Right ventricle myocardium inferior (tissue), 1 donor: ENCODE measurements around the gene CD164L2. TPM values are rescaled to one million over a fixed set of nuclear protein-coding genes. Genes with fewer than 3 reads are reported as not detected.
A peak's percentile ranks its signal among the peaks of the same experiment; 100 is the strongest.
"Not testable (repeated sequence)": the region's sequence is repeated elsewhere in the genome, so short reads cannot be mapped to it uniquely, and the experiment has no call there.

Source experiments
- ATAC-seq: fragments of 200-7000 bp; cut with Tn5 transposase; one replicate; pipeline ENCODE4 v1.9.1; 2020; ENCODE audit warnings: mild to moderate bottlenecking, moderate library complexity
- DNase-seq: peaks from one replicate; pipeline ENCODE4 v3.0.0; 2021; ENCODE audit errors: missing footprints
- intact Hi-C: fragments of 100-400 bp; cut with DNase I; formaldehyde crosslinking; loops from one replicate; pipeline ENCODE4 v1.11.0; 2022
- total RNA-seq: library from RNA; stranded (reverse); fragmentation: NEBNext Ultra II Directional; extraction: Animal tissue kit (Norgen Biotek cat#: 25700); gene quantifications from one replicate; pipeline ENCODE4 v1.2.1, GENCODE V29; 2021
- donor health status: DM: no; HTN: yes; CAD: no; lungs with severe emphysema.

The CD164L2 gene
- total RNA-seq, 1 donor from 2014 or later = not detected

- intact Hi-C loops = loop anchor here (5.0 kb wide), 1 partner anchor 36 kb away; no protein-coding TSS in a partner anchor
- ATAC-seq = no peak
- no peak for DNase-seq
These were observed 10.6 kb upstream of the CD164L2 start for GRCh38 chr1:27393641-27394281.

DNA sequence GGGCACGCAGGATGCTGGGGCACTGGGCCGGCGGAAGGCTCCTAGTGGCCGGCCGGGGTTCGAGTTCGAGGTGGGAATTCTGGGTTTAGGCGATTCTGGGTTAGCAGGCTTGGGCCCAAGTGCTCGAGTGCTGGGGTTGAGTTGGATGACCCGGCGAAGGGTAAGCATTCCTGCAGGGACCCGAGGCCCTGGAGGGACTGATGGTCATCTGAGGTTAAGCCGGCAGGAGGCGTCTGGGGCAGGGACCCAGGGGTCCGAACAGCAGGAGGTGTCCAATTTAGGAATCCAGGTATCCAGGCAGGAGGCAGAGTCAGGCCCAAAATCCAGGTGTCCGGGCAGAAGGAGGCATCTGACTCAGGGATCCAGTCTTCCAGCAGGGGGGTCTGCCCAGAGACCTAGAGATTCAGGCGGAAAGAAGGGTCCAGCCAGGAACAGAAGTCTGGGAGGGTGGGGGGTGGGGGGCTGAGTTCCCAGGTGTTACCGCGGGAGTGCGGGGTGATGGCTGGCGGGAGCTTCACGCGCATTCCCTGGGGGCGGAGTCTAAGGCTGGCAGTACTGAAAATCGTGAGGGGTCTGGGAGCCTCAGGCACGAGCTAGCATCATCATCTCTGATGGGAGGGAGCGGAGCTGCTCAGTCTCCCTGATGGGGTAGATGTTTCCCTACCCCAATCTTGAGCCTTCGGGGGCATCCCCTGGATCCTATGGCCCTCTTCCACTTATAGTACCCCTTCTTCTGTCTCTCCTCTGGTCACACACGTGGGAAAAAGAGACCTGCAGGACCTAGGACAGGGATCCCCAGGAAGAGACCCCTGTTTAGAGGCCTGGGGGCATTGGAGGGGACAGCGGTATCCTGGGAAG is 9.9 kb upstream of the CD164L2 start:
- ATAC-seq = no peak
- intact Hi-C loops = loop anchor here (1.0 to 5.0 kb wide), 2 partner anchors 27 to 36 kb away; partner anchors contain the start of gene MAP3K6
- DNase-seq = no peak

DNA sequence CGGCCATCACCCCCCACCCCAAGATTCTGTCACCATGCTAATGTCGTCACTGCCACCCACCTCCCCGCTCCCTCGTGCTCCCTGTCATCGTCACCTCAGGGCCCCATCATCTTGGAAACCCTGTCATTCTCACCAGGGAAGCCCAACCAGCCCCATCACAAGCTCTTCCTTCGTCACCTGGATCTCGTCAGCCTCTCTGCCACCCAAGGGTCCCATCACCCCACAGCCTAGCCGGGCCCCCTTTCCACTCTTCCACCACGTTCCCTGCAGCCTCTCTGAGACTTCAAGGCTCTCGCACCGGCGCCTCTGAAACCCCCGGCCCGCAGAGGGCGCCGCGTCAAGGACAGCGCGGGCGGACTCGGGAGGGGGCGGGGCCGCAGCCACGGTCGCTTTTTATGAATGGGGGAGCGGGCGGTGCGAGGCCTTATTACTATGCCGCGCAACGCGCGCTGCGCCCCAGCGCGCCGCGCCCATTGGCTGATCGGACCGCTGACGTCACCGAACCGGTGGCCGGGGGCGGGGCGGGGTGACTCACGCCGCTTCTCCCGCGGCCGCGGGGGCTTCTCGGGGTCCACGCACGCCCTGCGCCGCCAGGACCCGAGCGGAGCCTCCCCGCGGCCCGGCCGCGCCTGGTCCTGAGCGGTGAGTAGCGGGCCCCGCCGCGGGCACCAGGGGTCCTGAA is 9.1 kb upstream of the CD164L2 start, which contains the start of gene GPR3:
Gene GPR3, plus strand, starts transcription at position 527 of the 682 bp plus-strand sequence. CDS start 1,177 bp downstream, outside the sequence.
- DNase-seq (peak; percentile 96), ATAC-seq (peak; percentile 91)
- intact Hi-C loops = loop anchor here (1.0 to 5.0 kb wide), 2 partner anchors 26 to 35 kb away; partner anchors contain the start of gene MAP3K6

GRCh38 chr1:27391511-27392095 is 8.5 kb upstream of the CD164L2 start:
- ATAC-seq = peak; percentile 39
- intact Hi-C loops = loop anchor here (1.0 to 5.0 kb wide), 3 partner anchors 25 to 59 kb away; partner anchors contain the start of gene MAP3K6
- no peak for DNase-seq

DNA sequence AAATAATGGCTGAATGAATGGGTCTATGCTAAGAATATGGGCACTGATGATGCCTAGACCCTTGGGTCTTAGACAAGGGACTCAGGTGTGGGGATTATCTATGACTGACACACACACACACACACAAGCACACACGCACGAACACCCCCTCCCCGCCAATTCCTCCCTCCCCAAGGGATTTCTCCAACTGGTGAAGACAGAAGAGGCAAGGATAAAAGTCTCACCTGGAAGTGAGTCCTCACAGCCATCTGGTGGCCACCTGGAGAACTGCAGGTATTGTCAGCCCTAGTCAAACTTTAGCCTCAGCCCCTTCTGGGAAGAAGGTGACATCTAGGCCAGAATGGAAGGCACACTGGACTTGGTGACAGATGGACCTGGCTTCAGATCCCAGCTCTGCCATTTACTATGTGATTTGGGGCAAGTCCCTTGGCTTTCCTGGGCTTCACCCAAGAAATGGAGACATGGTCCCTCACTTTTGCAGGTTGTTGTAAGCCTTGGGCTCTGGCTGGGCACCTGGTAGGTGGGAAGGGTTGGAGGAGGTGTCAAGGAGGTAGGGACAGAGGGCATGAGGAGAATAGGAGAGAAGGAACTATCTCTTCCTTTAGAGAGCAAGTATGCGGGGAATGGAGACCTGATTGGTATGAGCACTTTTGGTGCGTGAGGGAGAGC is 5.3 kb upstream of the CD164L2 start:
- intact Hi-C loops = loop anchor here (1.0 to 10.0 kb wide), 2 partner anchors 19 to 344 kb away; no protein-coding TSS in a partner anchor
- no peak for ATAC-seq
- no peak for DNase-seq

GRCh38 chr1:27384797-27385196 is 1.7 kb upstream of the CD164L2 start:
- intact Hi-C loops = loop anchor here (10.0 kb wide), 1 partner anchor 340 kb away; no protein-coding TSS in a partner anchor
- ATAC-seq, DNase-seq: not testable (repeated sequence)

DNA sequence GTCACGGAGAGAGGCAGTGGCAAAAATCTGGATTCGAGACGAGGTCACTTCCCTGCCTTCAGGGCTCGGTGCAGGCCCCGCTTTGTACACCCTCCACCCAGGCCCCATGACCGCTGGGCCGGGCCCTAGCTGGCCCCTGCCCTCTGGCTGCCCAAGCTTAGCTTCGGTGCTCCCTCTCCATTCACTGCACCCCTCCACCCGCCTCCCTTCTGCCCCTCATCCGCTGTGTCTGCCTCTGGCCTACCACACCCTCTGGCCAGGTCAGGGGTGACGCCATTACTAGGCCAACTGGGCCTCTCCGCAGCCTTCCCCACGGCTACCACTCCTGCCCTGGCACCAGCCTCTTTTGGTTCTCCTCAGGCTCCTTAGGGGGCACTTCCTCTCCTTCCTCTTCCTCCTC is 528 bp upstream of the CD164L2 start:
- ATAC-seq (no peak), DNase-seq (no peak)
- intact Hi-C loops = loop anchor here (10.0 kb wide), 1 partner anchor 339 kb away; no protein-coding TSS in a partner anchor

- intact Hi-C loops = loop anchor here (10.0 kb wide), 1 partner anchor 337 kb away; no protein-coding TSS in a partner anchor
- no peak for ATAC-seq
- DNase-seq = no peak
These were observed 967 bp downstream of the CD164L2 start for GRCh38 chr1:27381969-27382762.

DNA sequence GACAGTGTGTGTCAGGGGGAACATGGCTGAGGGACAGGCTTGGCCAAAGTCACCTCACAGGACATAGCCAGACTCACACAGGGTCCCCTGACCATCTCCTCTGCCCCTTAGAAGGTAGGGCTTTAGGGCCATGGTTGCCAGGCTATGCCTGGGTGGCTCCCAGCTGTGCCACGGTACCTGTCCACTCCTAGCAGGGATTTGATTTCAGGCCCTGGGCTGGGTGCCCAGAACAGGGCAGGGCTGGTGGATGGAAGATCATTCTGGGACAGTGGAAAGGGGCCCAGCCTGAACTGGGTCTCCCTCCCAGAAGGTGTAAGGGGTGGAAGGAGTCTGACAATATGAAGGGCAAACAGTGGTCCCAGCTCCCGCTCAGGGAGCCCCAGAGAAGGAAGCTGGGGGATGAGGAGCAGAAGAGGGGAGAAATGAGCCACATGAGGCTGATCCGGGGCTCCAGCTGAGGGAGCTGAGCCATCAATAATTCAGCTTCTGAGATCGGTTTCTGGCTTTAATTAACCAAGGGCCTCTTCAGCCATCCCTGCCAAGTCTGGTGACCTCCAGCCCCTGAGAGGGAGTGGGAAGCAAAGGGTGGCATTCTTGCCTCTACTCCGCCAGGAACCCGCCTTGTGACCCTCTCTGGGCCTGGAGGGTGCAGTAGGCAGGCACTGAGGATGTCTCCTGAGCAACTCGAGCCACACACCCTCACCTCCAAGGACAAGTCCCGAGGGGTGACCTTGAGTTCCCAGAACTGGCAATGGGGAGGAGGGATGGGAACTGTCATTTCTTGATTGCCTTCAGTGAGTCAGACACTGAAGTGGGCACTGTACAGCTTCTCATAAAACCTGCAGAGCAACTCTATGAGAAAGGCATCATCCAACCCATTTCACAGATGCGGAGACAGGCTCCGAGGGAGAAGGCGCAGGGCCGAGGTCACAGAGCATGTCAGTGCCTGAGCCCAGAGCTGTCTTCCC is 2.1 kb downstream of the CD164L2 start:
- intact Hi-C loops = loop anchor here (10.0 kb wide), 1 partner anchor 336 kb away; no protein-coding TSS in a partner anchor
- ATAC-seq = no peak

DNA sequence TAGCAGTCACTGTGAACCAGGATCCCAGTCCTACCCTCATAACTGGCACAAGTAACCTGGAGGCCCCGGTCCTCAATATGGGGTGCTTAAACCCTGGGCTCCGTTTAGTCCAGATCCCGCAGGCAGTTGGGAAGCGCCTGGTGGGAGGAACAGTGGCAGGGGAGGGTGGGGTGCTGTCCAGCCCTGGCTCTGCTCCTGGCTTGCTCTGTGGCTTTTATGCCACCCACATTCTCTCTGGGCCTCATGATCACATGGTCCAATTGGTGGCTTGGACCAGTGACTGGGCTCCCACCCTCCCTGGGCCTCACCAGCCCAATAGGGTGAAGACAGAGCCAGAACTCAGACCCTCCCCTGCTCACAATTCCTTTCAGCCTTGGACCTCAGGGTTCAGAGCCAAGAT is 2.9 kb downstream of the CD164L2 start:
- intact Hi-C loops = loop anchor here (10.0 kb wide), 1 partner anchor 335 kb away; no protein-coding TSS in a partner anchor
- no peak for DNase-seq
- no peak for ATAC-seq

More for the DNA sequence above, 2.1 kb downstream of the CD164L2 start:
- DNase-seq = no peak

GRCh38 chr1:27379564-27380122 is 3.5 kb downstream of the CD164L2 start:
- no peak for DNase-seq
- intact Hi-C loops = loop anchor here (10.0 kb wide), 1 partner anchor 335 kb away; no protein-coding TSS in a partner anchor
- ATAC-seq = no peak

GRCh38 chr1:27377760-27378495 is 5.2 kb downstream of the CD164L2 start:
- no peak for ATAC-seq
- no peak for DNase-seq
- intact Hi-C loops = no loop called here

GRCh38 chr1:27374362-27375086 is 8.6 kb downstream of the CD164L2 start, which contains the start of gene FCN3:
Gene FCN3, minus strand, starts transcription at chr1:27374824. Its CDS starts 6 bp downstream, at chr1:27374818.
- intact Hi-C loops = no loop called here
- no peak for ATAC-seq

More at GRCh38 chr1:27374362-27375086, 8.6 kb downstream of the CD164L2 start, which contains the start of gene FCN3:
- no peak for DNase-seq
